Measurements from ENCODE around the gene ABTB2. TPM values are rescaled to one million over a fixed set of nuclear protein-coding genes. Genes with fewer than 3 reads are reported as not detected.

Gene ABTB2
- polyA plus RNA-seq, 1 experiment: 6.3 TPM

GRCh38 chr11:34168642-34169420 is 189.0 kb downstream of the ABTB2 start:
- CTCF ChIA-PET: interaction anchor here (0.5 to 6.2 kb wide), 5 partner anchors 19 to 279 kb away, joined by 3 to 112 read pairs (median 3); partner anchors contain the start of gene ABTB2

DNA sequence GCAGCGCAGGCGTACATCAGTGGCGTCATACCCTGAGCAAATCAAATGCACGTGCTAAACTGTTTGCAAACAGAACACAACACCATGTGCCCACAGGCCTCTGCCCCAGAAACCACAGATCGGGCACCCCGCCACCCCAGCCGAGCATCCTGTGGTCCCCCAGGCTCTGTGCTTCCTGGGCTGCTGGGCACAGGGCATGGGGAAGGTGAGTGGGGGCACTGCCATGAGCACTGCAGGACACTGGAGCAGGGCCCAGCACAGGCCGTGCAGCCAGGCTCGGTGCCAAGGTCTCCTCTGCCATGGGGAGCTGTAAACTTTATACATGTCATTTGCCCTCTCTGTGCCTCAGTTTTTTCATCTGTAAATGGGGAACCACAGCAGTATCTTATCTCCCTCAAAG is 189.8 kb downstream of the ABTB2 start:
- TF ChIP-seq, protein P1, sequence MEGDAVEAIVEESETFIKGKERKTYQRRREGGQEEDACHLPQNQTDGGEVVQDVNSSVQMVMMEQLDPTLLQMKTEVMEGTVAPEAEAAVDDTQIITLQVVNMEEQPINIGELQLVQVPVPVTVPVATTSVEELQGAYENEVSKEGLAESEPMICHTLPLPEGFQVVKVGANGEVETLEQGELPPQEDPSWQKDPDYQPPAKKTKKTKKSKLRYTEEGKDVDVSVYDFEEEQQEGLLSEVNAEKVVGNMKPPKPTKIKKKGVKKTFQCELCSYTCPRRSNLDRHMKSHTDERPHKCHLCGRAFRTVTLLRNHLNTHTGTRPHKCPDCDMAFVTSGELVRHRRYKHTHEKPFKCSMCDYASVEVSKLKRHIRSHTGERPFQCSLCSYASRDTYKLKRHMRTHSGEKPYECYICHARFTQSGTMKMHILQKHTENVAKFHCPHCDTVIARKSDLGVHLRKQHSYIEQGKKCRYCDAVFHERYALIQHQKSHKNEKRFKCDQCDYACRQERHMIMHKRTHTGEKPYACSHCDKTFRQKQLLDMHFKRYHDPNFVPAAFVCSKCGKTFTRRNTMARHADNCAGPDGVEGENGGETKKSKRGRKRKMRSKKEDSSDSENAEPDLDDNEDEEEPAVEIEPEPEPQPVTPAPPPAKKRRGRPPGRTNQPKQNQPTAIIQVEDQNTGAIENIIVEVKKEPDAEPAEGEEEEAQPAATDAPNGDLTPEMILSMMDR (IDR thresholded peaks at IDR 0.05; ENCODE audit: insufficient read depth, low read depth, low read length): no peak
- Histone ChIP-seq H3K36me3 (ENCODE audit: control insufficient read depth, insufficient read depth, low read length) (peaks cover 2% of the 10 kb centered on the region; the same call in 1 of the 2 replicates), H3K4me3 (ENCODE audit: low read depth, low read length) (no peak overlapping the region), H3K27me3 (ENCODE audit: control insufficient read depth, insufficient read depth, low read length) (no peaks in the 10 kb centered on the region)
- DNase-seq (ENCODE audit: low read depth): no peak
- CTCF ChIA-PET: interaction anchor here (1.1 to 1.2 kb wide), 2 partner anchors 18 to 190 kb away, joined by 3 to 5 read pairs; partner anchors contain the start of gene ABTB2
- POLR2A ChIA-PET: no interaction called here

More at GRCh38 chr11:34168642-34169420, 189.0 kb downstream of the ABTB2 start:
- TF ChIP-seq, protein P1 (IDR thresholded peaks at IDR 0.05; ENCODE audit: insufficient read depth, low read depth, low read length): no peak
- H3K36me3 ChIP-seq (ENCODE audit: control insufficient read depth, insufficient read depth, low read length): peaks cover 2% of the 10 kb centered on the region; the same call in 1 of the 2 replicates
- no peak overlapping the region for H3K4me3 ChIP-seq (ENCODE audit: low read depth, low read length)
- no peaks in the 10 kb centered on the region for H3K27me3 ChIP-seq (ENCODE audit: control insufficient read depth, insufficient read depth, low read length)
- peak; percentile 70 for DNase-seq (ENCODE audit: low read depth)
- POLR2A ChIA-PET: no interaction called here

DNA sequence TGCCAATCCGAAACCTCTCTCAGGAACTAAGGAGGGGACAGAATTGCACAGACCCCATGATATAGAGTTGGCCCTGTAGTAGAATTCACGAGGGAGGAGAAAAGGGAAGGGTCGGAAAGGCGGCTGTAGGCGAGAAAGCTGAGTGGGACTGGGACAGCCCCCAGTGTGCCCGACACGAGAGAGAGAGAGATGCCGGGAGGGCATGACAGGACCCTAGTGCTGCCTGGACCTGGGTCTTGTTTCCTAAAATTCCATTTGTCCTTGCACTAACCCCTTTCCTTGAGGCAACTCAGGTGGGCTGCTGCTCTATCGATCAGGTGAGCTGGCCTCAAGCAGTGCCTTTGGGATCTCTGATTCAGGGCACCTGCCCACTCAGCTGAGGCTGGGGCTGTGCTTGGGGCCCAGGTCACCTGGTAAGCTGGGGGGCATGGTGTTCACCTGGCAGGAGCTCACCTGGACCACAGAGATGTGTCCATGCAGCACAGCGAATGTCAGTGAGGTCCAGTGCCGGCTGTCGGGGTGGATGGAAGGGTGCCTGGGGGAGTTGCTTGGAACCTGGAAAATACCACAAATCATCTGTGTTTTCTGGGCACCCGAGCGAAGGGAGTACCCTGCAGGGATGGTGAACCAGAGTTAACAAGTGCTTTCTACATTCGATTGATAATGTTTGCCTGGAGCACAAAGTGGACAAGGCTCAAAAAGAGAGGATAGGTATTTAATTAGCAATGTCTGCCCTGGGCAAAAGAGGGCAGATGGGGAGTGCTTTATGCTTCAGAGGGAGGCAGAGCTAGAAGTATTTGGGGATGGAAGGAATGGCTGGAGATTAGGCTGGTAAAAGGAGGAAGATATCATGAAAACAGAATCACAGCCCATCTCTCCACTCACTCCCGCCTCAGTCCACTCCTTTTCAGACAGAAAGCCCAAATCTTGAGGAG is 190.7 kb downstream of the ABTB2 start:
- TF ChIP-seq, protein P1 (IDR thresholded peaks at IDR 0.05; ENCODE audit: insufficient read depth, low read depth, low read length): no peak
- CTCF ChIA-PET: interaction anchor here (1.4 to 3.2 kb wide), 2 partner anchors 11 to 16 kb away, joined by 3 to 11 read pairs; no protein-coding TSS in a partner anchor
- POLR2A ChIA-PET: no interaction called here
- H3K4me3 ChIP-seq (ENCODE audit: low read depth, low read length): no peak overlapping the region
- no peak for DNase-seq (ENCODE audit: low read depth)
- H3K27me3 ChIP-seq (ENCODE audit: control insufficient read depth, insufficient read depth, low read length): no peaks in the 10 kb centered on the region
- peaks cover 2% of the 10 kb centered on the region; the same call in 1 of the 2 replicates for H3K36me3 ChIP-seq (ENCODE audit: control insufficient read depth, insufficient read depth, low read length)

GRCh38 chr11:34165786-34166555 is 191.8 kb downstream of the ABTB2 start:
- TF ChIP-seq, protein P1 (IDR thresholded peaks at IDR 0.05; ENCODE audit: insufficient read depth, low read depth, low read length): no peak
- no peak for DNase-seq (ENCODE audit: low read depth)
- CTCF ChIA-PET: interaction anchor here (1.2 to 3.2 kb wide), 5 partner anchors 8 to 200 kb away, joined by 3 to 12 read pairs (median 3); no protein-coding TSS in a partner anchor
- H3K27me3 ChIP-seq (ENCODE audit: control insufficient read depth, insufficient read depth, low read length): no peaks in the 10 kb centered on the region
- H3K36me3 ChIP-seq (ENCODE audit: control insufficient read depth, insufficient read depth, low read length): peaks cover 2% of the 10 kb centered on the region; the same call in 1 of the 2 replicates
- H3K4me3 ChIP-seq (ENCODE audit: low read depth, low read length): no peak overlapping the region
- POLR2A ChIA-PET: no interaction called here

All from BJ (cell line).